Stimulated activated CD4-positive, alpha-beta T cell treated with anti-CD3 and anti-CD28 coated beads, TNF-alpha, amount 100 ng/mL, for 48 hours (primary cell): Measurements from ENCODE around the gene PSMC3IP.
A peak's percentile ranks its signal among the peaks of the same experiment; 100 is the strongest.
"Not testable (repeated sequence)": the region's sequence is repeated elsewhere in the genome, so short reads cannot be mapped to it uniquely, and the experiment has no call there.

Experiments used
- DNase-seq, 3 donors: peaks; one replicate each; pipeline ENCODE4 v3.0.0-alpha.2; 2020; ENCODE audit warnings: low read depth in 3 of 3

Gene PSMC3IP

DNA sequence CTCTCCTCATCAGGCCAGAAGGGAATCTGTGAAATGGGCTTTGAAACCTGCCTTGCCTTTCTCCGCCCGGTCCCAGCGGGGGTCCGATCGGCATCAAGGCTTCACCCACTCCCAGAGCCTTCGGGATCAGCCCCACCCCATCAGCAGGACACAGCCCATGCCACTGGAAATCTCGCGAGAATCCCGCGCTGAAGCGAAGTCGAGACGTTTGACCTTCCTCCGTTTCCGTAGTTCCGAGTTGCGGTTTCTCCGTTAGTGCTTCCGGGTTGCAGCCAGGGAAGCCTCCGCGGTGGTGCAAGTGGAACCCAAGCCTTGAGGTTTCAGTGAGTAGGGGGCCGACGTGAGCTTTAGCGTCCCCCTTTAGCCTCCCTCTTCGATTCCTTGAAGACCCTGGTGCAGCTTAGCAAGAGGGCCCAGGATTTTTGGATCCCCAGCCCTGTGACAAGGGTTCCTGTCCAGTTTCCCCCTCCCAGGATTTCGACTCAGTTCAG is 15.6 kb downstream of the PSMC3IP start, which contains the start of gene COASY:
TSS of gene COASY (plus strand) at position 252 of the 491 bp plus-strand sequence. CDS start 475 bp downstream, outside the sequence.
- DNase-seq = peak; percentile 88 to 93 (median 89)

GRCh38 chr17:42560246-42560645 is 17.3 kb downstream of the PSMC3IP start:
- DNase-seq = no peak

DNA sequence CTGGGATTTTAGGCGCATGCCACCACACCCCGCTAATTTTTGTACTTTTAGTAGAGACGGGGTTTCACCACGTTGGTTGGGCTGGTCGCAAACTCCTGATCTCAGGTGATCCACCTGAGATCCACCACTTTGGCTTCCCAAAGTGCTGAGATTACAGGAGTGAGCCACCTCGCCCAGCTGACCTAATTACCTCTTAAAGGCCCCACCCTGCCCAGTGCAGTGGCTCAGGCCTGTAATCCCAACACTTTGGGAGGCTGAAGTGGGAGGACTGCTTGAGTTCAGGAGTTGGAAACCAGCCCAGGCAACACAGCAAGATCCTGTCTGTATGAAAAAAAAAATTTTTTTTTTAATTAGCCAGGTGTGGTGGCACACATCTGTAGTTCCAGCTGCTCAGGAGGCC is 18.5 kb downstream of the PSMC3IP start:
- DNase-seq = no peak

- DNase-seq = not testable (repeated sequence)
These were observed 21.4 kb downstream of the PSMC3IP start for GRCh38 chr17:42555961-42556617.

DNA sequence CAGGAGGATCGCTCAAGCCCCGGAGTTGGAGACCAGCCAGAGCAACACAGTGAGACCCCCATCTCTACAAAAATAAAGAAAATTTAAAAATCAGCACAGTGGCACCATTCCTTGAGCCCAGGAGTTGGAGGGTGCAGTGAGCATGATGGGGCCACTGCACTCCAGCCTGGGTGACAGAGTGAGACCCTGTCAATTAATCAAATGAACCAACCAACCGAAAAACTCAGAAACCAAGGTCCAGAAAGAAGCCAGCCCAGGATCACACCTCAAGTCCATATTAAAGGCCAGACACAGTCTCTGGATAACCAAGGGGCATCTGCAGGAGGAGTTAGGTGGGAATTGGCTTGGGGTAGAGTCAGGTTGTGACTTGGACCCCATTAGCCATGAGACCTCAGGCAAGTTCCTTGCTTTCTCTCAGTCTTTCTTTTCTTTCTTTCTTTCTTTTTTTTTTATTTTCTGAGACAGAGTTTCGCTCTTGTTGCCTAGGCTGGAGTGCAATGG is 22.4 kb downstream of the PSMC3IP start:
- DNase-seq = no peak

DNA sequence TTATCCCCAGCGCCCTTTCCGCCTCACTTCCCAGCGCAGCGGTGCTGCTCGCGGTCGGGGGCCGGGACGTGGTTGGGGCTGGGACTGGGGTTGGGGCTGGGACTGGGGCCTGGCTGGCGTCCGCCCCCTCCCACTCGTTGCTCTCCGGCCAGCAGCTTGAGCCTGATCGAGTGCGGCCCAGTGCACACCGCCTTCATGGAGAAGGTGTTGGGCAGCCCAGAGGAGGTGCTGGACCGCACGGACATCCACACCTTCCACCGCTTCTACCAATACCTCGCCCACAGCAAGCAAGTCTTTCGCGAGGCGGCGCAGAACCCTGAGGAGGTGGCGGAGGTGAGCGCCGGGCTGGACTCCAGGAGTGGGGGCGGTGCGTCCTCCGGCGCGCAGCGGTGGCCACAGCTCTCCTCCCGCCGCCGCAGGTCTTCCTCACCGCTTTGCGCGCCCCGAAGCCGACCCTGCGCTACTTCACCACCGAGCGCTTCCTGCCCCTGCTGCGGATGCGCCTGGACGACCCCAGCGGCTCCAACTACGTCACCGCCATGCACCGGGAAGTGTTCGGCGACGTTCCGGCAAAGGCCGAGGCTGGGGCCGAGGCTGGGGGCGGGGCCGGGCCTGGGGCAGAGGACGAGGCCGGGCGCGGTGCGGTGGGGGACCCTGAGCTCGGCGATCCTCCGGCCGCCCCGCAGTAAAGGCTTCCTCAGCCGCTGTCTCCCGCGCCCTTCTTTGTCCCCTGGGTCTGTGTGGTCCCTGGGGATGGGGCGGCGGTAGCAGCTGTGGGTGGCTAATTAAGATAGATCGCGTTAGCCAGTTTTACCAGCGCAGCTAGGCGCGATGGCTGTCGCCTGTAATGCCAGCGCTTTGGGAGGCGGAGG is 23.0 kb downstream of the PSMC3IP start:
- peak in 2 of 3 donors; percentile 50 to 71 for DNase-seq

DNA sequence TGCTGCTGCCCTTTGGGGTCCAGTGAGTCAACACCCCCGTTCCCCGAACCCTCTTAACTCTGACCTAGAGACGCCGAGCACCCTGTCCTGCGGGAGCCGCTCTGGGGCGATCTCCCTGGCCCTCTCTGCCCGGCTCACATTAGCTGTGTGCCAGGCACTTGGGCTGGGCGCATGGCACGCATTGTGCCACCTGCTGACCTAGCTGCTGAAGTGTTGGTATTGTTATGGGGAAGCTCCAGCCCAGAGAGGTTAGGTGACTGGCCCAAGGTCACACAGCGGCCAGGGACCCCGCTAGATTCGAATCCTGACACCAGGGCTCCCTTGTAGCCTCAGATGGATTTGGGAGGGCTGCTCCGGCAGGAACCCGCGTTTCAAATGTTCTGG is 23.7 kb downstream of the PSMC3IP start:
- no peak for DNase-seq

- DNase-seq = no peak
These were observed 24.2 kb downstream of the PSMC3IP start for GRCh38 chr17:42553161-42553818.

DNA sequence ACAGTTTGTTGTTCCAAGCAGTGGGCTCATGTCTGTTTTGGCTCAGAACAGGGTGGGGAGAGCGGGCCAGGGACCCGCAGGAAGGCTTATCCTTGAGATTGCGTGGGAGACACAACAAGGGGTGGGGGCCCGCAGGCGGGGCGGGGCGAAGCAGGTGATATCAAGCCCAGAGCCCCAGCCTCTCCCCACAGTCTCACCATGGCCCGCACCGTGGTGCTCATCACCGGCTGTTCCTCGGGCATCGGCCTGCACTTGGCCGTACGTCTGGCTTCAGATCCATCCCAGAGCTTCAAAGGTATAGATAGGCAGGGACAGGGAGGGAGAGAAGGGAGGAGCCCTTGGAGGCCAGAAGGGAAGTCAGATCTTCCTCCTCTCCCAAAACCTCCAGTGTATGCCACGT is 24.8 kb downstream of the PSMC3IP start, which contains the start of gene HSD17B1:
TSS of gene HSD17B1 (plus strand) at position 188 of the 400 bp plus-strand sequence. CDS start at position 199, 11 bp downstream.
- DNase-seq = not testable (repeated sequence)

GRCh38 chr17:42548993-42549755 is 28.4 kb downstream of the PSMC3IP start:
- no peak for DNase-seq

DNA sequence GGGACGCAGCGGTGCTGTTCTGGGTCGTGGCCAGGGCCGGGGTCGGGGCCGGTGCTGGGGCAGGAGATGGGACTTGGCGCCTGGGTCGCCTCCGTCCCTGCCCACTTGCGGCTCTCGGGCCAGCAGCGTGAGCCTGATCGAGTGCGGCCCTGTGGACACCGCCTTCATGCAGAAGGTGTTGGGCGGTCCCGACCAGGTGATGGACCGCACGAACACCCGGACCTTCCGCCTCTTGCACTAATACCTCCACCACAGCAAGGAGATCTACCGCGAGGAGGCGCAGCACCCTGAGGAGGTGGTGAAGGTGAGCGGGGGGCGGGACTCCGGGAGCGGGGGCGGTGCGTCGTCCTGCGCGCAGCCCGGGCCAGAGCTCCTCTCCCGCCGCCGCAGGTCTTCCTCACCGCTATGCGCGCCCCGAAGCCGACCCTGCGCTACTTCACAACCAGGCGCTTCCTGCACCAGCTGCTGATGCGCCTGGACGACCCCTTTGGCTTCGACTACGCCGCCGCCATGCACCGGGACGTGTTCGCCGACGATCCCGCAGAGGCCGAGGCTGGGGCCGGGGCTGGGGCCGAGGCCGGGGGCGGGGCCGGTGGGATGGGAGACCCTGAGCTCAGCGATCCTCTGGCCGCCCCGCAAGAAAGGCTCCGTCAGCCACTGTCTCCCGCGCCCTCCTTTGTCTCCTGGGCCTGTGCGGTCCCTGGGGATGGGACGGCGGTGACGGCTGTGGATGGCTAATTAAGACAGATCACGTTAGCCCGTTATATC is 29.3 kb downstream of the PSMC3IP start:
- DNase-seq = peak in 2 of 3 donors; percentile 61 to 81

- no peak for DNase-seq
These were observed 29.8 kb downstream of the PSMC3IP start for GRCh38 chr17:42547698-42548069.

- no peak for DNase-seq
These were observed 30.5 kb downstream of the PSMC3IP start for GRCh38 chr17:42547001-42547461.

GRCh38 chr17:42545755-42546505 is 31.6 kb downstream of the PSMC3IP start:
- DNase-seq = not testable (repeated sequence)

- DNase-seq = no peak
These were observed 32.6 kb downstream of the PSMC3IP start for GRCh38 chr17:42544874-42545283.

GRCh38 chr17:42543190-42544079 is 34.1 kb downstream of the PSMC3IP start:
- no peak for DNase-seq

DNA sequence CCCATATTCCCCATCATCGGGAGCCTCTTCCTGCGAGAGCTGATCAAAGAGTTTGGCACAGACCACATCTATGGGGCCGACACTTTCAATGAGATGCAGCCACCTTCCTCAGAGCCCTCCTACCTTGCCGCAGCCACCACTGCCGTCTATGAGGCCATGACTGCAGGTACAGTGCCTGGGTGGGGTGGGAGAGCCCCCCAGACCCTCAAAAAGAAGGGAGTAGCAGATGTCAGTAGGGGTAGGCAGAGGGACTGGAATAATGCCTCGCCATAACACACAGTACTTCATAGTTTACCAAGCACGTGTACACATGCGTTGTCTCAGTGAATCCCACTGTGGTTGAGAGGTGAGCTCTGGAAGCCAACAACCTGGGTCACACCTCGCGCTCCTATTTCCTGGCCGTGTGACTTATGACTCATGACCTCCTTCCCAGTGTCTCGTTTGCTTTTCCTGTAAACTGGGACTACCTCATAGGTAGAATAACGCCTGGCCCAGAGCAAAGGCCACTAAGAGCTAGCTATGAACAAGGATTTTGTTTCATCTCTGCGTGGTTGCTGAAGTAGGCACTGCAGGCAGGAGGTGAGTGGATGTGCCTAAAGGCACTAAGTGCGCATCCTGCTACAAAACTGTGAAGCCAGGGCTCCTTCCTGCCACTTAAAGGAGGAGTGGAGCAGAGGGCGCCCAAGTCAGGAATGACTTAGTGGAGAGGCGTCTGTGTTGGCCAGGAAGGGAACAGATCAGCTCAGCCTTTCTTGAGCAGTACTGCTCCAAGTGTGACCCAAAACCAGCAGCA is 36.3 kb downstream of the PSMC3IP start:
- DNase-seq = no peak

- DNase-seq = not testable (repeated sequence)
These were observed 37.0 kb downstream of the PSMC3IP start for GRCh38 chr17:42540558-42540957.
